SU-DHL-6 (cell line): ENCODE results near the gene PDE7B.

Experiments used
- H2AFZ ChIP-seq: fragments of 200-600 bp; sonication (generic); 2 replicates; pipeline ENCODE4 v1.6.1; 2014; ENCODE audit warnings: low read depth, mild to moderate bottlenecking, moderate library complexity, mixed read lengths, antibody characterized with exemption, low read length; ENCODE audit not compliant: severe bottlenecking
- H3F3A ChIP-seq: fragments of 200-600 bp; shearing (Covaris generic); 2 replicates; pipeline ENCODE4 v1.6.0; 2016; ENCODE audit warnings: antibody characterized with exemption, mild to moderate bottlenecking; ENCODE audit not compliant: insufficient read depth
- H3K27ac ChIP-seq: fragments of 200-600 bp; sonication (generic); 2 replicates; pipeline ENCODE4 v1.5.1; 2016; ENCODE audit warnings: low read depth, mild to moderate bottlenecking, low read length, moderate library complexity, mixed read lengths
- H3K27me3 ChIP-seq: fragments of 200-600 bp; sonication (generic), shearing (Covaris generic); 2 replicates; pipeline ENCODE4 v1.6.0; 2014; ENCODE audit warnings: mild to moderate bottlenecking, low read length
- H3K36me3 ChIP-seq: fragments of 200-600 bp; sonication (generic); 2 replicates; pipeline ENCODE4 v1.6.1; 2014; ENCODE audit warnings: mild to moderate bottlenecking, low read length, mixed read lengths
- H3K4me2 ChIP-seq: fragments of 300-600, 200-600 bp; shearing (Covaris generic), sonication (generic); 2 replicates; pipeline ENCODE4 v1.6.0; 2014; ENCODE audit warnings: low read length, low read depth, mild to moderate bottlenecking; ENCODE audit not compliant: poor library complexity, severe bottlenecking
- H3K4me3 ChIP-seq: fragments of 200-600 bp; sonication (generic); 2 replicates; pipeline ENCODE4 v1.5.1; 2014; ENCODE audit warnings: antibody characterized with exemption, low read length, mild to moderate bottlenecking, mixed read lengths; ENCODE audit not compliant: insufficient read depth, poor library complexity, severe bottlenecking
- H3K79me2 ChIP-seq: fragments of 200-600 bp; sonication (generic); 2 replicates; pipeline ENCODE4 v1.6.1; 2014; ENCODE audit warnings: mild to moderate bottlenecking, low read length, moderate library complexity; ENCODE audit not compliant: insufficient read depth
- H3K9ac ChIP-seq: fragments of 200-600 bp; sonication (generic); 2 replicates; pipeline ENCODE4 v1.7.0; 2014; ENCODE audit warnings: mild to moderate bottlenecking, low read length
- H3K9me2 ChIP-seq: fragments of 200-600 bp; sonication (generic); replicated peaks from 2 replicates; pipeline ENCODE4 v1.6.1; 2014; ENCODE audit warnings: low read length; ENCODE audit not compliant: insufficient read depth
- H3K9me3 ChIP-seq: fragments of 200-600 bp; sonication (generic); 2 replicates; pipeline ENCODE4 v1.6.1; 2014; ENCODE audit warnings: low read length, mixed read lengths; ENCODE audit not compliant: insufficient read depth
- H4K20me1 ChIP-seq: fragments of 200-600 bp; sonication (generic); 2 replicates; pipeline ENCODE4 v1.6.1; 2014; ENCODE audit warnings: low read depth, mild to moderate bottlenecking, antibody characterized with exemption, low read length, moderate library complexity, mixed read lengths
- CTCF ChIP-seq: fragments of 200-600 bp; sonication (generic); IDR thresholded peaks from one replicate; pipeline ENCODE4 v1.5.1; 2017; ENCODE audit warnings: antibody characterized with exemption, mild to moderate bottlenecking, low read length, moderate library complexity; ENCODE audit not compliant: insufficient read depth, poor library complexity, severe bottlenecking
- EZH2phosphoT487 ChIP-seq: fragments of 200-600 bp; sonication (generic), shearing (Covaris generic); conservative IDR thresholded peaks from 2 replicates; pipeline ENCODE4 v1.6.1; 2018; ENCODE audit warnings: mild to moderate bottlenecking, antibody characterized with exemption, low read length, moderate library complexity, mixed read lengths

The PDE7B gene

GRCh38 chr6:136034422-136034821, 182.9 kb downstream of the PDE7B start:
- Histone ChIP-seq H3K9ac (no peak overlapping the region), H3K27ac (no peak overlapping the region), H3K79me2 (no peaks in the 10 kb centered on the region), H3K9me3 (no peaks in the 10 kb centered on the region), H3K4me2 (no peak overlapping the region), H3F3A (no peaks in the 10 kb centered on the region), H3K27me3 (no peaks in the 10 kb centered on the region), H4K20me1 (no peaks in the 10 kb centered on the region), H3K36me3 (no peaks in the 10 kb centered on the region), H3K4me3 (no peak overlapping the region), H2AFZ (no peak overlapping the region), H3K9me2 (no peaks in the 10 kb centered on the region)
- TF ChIP-seq CTCF (no peak), EZH2phosphoT487 (no peak)

GRCh38 chr6:136035378-136036070, 184.0 kb downstream of the PDE7B start:
- no peaks in the 10 kb centered on the region for H3F3A ChIP-seq
- H4K20me1 ChIP-seq, result no peaks in the 10 kb centered on the region
- H3K9me3 ChIP-seq, result no peaks in the 10 kb centered on the region
- no peak overlapping the region for H3K9ac ChIP-seq
- H3K4me2 ChIP-seq, result no peak overlapping the region
- H2AFZ ChIP-seq, result no peak overlapping the region
- no peaks in the 10 kb centered on the region for H3K27me3 ChIP-seq
- H3K79me2 ChIP-seq, result no peaks in the 10 kb centered on the region
- H3K4me3 ChIP-seq, result no peak overlapping the region
- no peaks in the 10 kb centered on the region for H3K36me3 ChIP-seq
- TF ChIP-seq EZH2phosphoT487 (no peak), CTCF (no peak)
- no peak overlapping the region for H3K27ac ChIP-seq
- H3K9me2 ChIP-seq, result no peaks in the 10 kb centered on the region

GRCh38 chr6:136036071-136036380, 184.5 kb downstream of the PDE7B start:
- no peak overlapping the region for H3K4me3 ChIP-seq
- H2AFZ ChIP-seq, result no peak overlapping the region
- no peak overlapping the region for H3K9ac ChIP-seq
- H3K36me3 ChIP-seq, result no peaks in the 10 kb centered on the region
- H3K27ac ChIP-seq, result no peak overlapping the region
- no peaks in the 10 kb centered on the region for H3K27me3 ChIP-seq
- H3F3A ChIP-seq, result no peaks in the 10 kb centered on the region
- H3K9me3 ChIP-seq, result no peaks in the 10 kb centered on the region
- H3K4me2 ChIP-seq, result no peak overlapping the region
- TF ChIP-seq EZH2phosphoT487 (no peak), CTCF (no peak)
- no peaks in the 10 kb centered on the region for H3K79me2 ChIP-seq
- no peaks in the 10 kb centered on the region for H4K20me1 ChIP-seq
- H3K9me2 ChIP-seq, result no peaks in the 10 kb centered on the region
